Lower lobe of right lung (tissue), 2 donors: ENCODE results near the gene RMI1. TPM values are rescaled to one million over a fixed set of nuclear protein-coding genes. Genes with fewer than 3 reads are reported as not detected.

ENCODE experiments used
- ATAC-seq, 2 donors: fragments of 200-7000 bp; cut with Tn5 transposase; one replicate each; pipeline ENCODE4 v1.9.1; 2020 to 2022; ENCODE audit warnings: mild to moderate bottlenecking in 2 of 2, moderate library complexity in 2 of 2
- DNase-seq: peaks from one replicate; pipeline ENCODE4 v3.0.0-alpha.2; 2020
- H3K27ac ChIP-seq: fragments of 200-600 bp; one replicate; pipeline ENCODE4 v1.8.0; 2022
- H3K27me3 ChIP-seq: fragments of 200-600 bp; one replicate; pipeline ENCODE4 v1.8.0; 2022; ENCODE audit warnings: low read depth
- H3K36me3 ChIP-seq: fragments of 200-600 bp; one replicate; pipeline ENCODE4 v1.8.0; 2022; ENCODE audit warnings: mild to moderate bottlenecking
- H3K4me1 ChIP-seq: fragments of 200-600 bp; one replicate; pipeline ENCODE4 v1.8.0; 2022
- H3K4me3 ChIP-seq: fragments of 200-600 bp; one replicate; pipeline ENCODE4 v1.8.0; 2022; ENCODE audit warnings: mild to moderate bottlenecking
- H3K9me3 ChIP-seq: fragments of 200-600 bp; one replicate; pipeline ENCODE4 v1.8.0; 2022
- CTCF ChIP-seq: fragments of 200-600 bp; IDR thresholded peaks from one replicate; pipeline ENCODE4 v1.8.0; 2022; ENCODE audit warnings: antibody characterized with exemption, mild to moderate bottlenecking
- intact Hi-C: fragments of 100-400 bp; cut with DNase I; formaldehyde crosslinking; loops from one replicate; pipeline ENCODE4 v1.11.0; 2022
- microRNA-seq: library from miRNA; unstranded; fragments of <30 nt; microRNA quantifications from one replicate; pipeline ENCODE4 v1.2.0, GENCODE V29; 2020; ENCODE audit warnings: borderline number of aligned reads
- total RNA-seq: library from RNA; stranded (reverse); fragmentation: NEBNext Ultra II Directional; extraction: Animal tissue kit (Norgen Biotek cat#: 25700); gene quantifications from one replicate; pipeline ENCODE4 v1.2.1, GENCODE V29; 2021
- donor health status: DM: no; HTN: yes; CAD: no; lungs with severe emphysema.

RMI1 gene
- total RNA-seq, 1 donor from 2014 or later, result 6.7 TPM

- no peak overlapping the region for H3K4me3 ChIP-seq
- ATAC-seq (no peak), DNase-seq (no peak)
- no peak overlapping the region for H3K27ac ChIP-seq
- no peaks in the 10 kb centered on the region for H3K9me3 ChIP-seq
- no peaks in the 10 kb centered on the region for H3K36me3 ChIP-seq
- TF ChIP-seq CTCF, result no peak
- no peaks in the 10 kb centered on the region for H3K27me3 ChIP-seq
- intact Hi-C loops, result no loop called here
- H3K4me1 ChIP-seq, result no peaks in the 10 kb centered on the region
Measured at GRCh38 chr9:84045481-84046097, 65.0 kb downstream of the RMI1 start.

Small RNA genes within 50 kb of the gene (microRNA-seq; reads per million reads assigned to microRNA genes)
- 12.1 reads per million, percentile 19 among the genes with 10 or more reads in this experiment for gene MIR7-1

Other genes starting within 250 kb of the RMI1 start
- 5.8 TPM for gene GKAP1, start 163.0 kb upstream of the RMI1 start, total RNA-seq
- 10.4 TPM for gene KIF27, start 59.4 kb upstream of the RMI1 start, total RNA-seq
- gene HNRNPK, start 590 bp upstream of the RMI1 start, total RNA-seq, result 390 TPM